ENCODE measurements around the gene PEMT. TPM values are rescaled to one million over a fixed set of nuclear protein-coding genes. Genes with fewer than 3 reads are reported as not detected.
A peak's percentile ranks its signal among the peaks of the same experiment; 100 is the strongest.

The PEMT gene
- total RNA-seq, 4 donors from 2014 or later = 29.9 to 47.5 (median 44.3) TPM

DNA sequence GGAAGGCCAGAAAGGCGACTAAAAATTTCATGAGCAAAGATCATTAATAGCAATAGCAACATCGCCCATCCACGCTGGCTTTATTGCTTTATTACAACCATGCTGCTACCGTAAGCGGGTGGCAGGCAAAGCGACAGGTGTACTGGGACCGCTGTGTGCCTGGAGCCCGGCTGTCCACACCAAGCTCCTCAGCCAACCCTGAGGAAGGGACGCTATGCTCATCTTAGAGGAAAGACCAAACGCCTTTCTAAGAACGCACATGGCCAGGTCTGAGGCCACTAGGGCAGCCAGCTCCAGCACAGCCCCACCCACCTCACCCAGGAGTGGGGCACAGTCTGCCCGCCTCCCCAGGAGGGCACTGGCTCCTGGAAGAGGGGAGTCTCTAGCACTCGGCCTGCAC is 28.0 kb downstream of the PEMT start:
- TF ChIP-seq POLR2A (IDR thresholded peaks at IDR 0.05) (no peak), CTCF (IDR thresholded peaks at IDR 0.05) (no peak)
- no peak for DNase-seq (ENCODE audit: low spot score in 2 of 2)
- WGBS, 2 donors = 96 to 97% methylated on average over 12 to 13 of the region's 13 CpGs
- no peak overlapping the region for H3K4me3 ChIP-seq (ENCODE audit: low read depth, poor library complexity, severe bottlenecking)
- intact Hi-C loops (cut with DNase I; ENCODE audit: low total_unique reads) = loop anchor here (10.0 kb wide), 1 partner anchor 49 kb away; no protein-coding TSS in a partner anchor

DNA sequence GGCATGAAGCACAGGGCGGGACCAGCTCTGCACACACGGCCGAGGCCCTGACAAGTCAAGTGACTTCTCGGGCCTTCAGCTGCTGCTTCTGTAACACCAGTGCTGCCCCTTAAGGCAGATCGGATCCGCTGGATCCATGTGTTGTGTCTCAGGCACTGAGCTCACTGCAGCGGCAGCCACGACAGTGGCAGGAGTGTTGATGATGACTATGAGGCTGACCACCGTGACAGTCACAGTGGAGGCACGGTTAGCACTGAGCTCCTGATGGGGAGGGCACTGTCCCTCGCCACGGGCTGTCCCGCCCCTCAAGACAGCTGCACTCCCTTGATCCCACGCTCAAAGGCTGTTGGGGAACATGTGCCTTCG is 29.4 kb downstream of the PEMT start:
- intact Hi-C loops (cut with DNase I; ENCODE audit: low total_unique reads) = loop anchor here (10.0 kb wide), 1 partner anchor 47 kb away; no protein-coding TSS in a partner anchor
- TF ChIP-seq POLR2A (IDR thresholded peaks at IDR 0.05) (no peak), CTCF (IDR thresholded peaks at IDR 0.05) (no peak)
- 54 to 65% methylated on average over 8 to 15 of the region's 15 CpGs for WGBS, 2 donors
- no peak overlapping the region for H3K4me3 ChIP-seq (ENCODE audit: low read depth, poor library complexity, severe bottlenecking)
- no peak for DNase-seq (ENCODE audit: low spot score in 2 of 2)

- H3K4me3 ChIP-seq (ENCODE audit: low read depth, poor library complexity, severe bottlenecking) = no peak overlapping the region
- no peak for TF ChIP-seq POLR2A (IDR thresholded peaks at IDR 0.05)
- no peak for TF ChIP-seq CTCF (IDR thresholded peaks at IDR 0.05)
- DNase-seq (ENCODE audit: low spot score in 2 of 2) = peak; percentile 52 to 91
- WGBS, 2 donors = 46 to 65% methylated on average over 20 to 28 of the region's 30 CpGs
- intact Hi-C loops (cut with DNase I; ENCODE audit: low total_unique reads) = loop anchor here (10.0 kb wide), 1 partner anchor 47 kb away; no protein-coding TSS in a partner anchor
Measured at GRCh38 chr17:17561408-17562145, 29.9 kb downstream of the PEMT start.

DNA sequence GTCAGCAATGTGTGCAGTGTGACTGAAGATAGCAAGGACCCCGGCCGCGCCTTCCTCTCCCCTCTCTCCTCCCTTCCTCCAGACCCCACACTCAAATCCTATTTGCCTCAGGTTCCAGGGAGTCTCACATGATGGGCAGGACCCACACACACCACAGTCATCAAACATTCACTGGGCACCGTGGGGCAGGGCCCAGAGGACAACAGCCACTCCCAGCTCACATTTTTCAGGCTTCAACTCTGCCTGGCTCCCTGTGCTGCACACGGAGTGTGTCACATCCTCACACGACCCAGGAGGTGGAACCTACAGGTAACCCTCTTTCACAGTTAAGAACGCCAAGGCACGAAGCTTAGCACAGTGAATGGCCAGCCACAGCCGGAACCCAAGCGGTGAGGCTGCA is 30.5 kb downstream of the PEMT start:
- intact Hi-C loops (cut with DNase I; ENCODE audit: low total_unique reads) = loop anchor here (10.0 kb wide), 1 partner anchor 46 kb away; no protein-coding TSS in a partner anchor
- WGBS, 2 donors = 85% methylated on average over 7 to 10 of the region's 10 CpGs
- no peak overlapping the region for H3K4me3 ChIP-seq (ENCODE audit: low read depth, poor library complexity, severe bottlenecking)
- TF ChIP-seq CTCF (IDR thresholded peaks at IDR 0.05) (no peak), POLR2A (IDR thresholded peaks at IDR 0.05) (no peak)
- DNase-seq (ENCODE audit: low spot score in 2 of 2) = no peak

- no peak for DNase-seq (ENCODE audit: low spot score in 2 of 2)
- TF ChIP-seq POLR2A (IDR thresholded peaks at IDR 0.05) (no peak), CTCF (IDR thresholded peaks at IDR 0.05) (no peak)
- 92 to 93% methylated on average over 4 to 6 of the region's 10 CpGs for WGBS, 2 donors
- intact Hi-C loops (cut with DNase I; ENCODE audit: low total_unique reads) = loop anchor here (10.0 kb wide), 1 partner anchor 45 kb away; no protein-coding TSS in a partner anchor
- H3K4me3 ChIP-seq (ENCODE audit: low read depth, poor library complexity, severe bottlenecking) = no peak overlapping the region
Measured at GRCh38 chr17:17560167-17560566, 31.3 kb downstream of the PEMT start.
